DND-41 (cell line): ENCODE data around the gene C17orf107.

ENCODE experiments used
- CTCF ChIP-seq: IDR thresholded peaks from 2 replicates; pipeline ENCODE4 v1.5.1; 2012; ENCODE audit warnings: borderline replicate concordance, low read length, moderate library complexity, mild to moderate bottlenecking; ENCODE audit not compliant: poor library complexity, severe bottlenecking; ENCODE audit errors: extremely low read depth
- EZH2 ChIP-seq: IDR thresholded peaks from 3 replicates; pipeline ENCODE4 v1.6.1; 2012; ENCODE audit warnings: borderline replicate concordance, low read depth, mild to moderate bottlenecking, moderate library complexity, low read length, inconsistent platforms; ENCODE audit not compliant: severe bottlenecking

- TF ChIP-seq EZH2 (no peak), CTCF (no peak)
Measured at GRCh38 chr17:4898351-4898750, 985 bp upstream of the C17orf107 start.
